GM10248 (cell line): ENCODE measurements around the gene FJX1.
"Not testable (repeated sequence)": the region's sequence is repeated elsewhere in the genome, so short reads cannot be mapped to it uniquely, and the experiment has no call there.

Experiments used
- CTCF ChIA-PET: fragments of 300-600 bp; sonication (Branson Sonifier 250); formaldehyde crosslinking; extraction: SDS; loops from one replicate; lab custom pipeline; 2021; ENCODE audit warnings: antibody characterized with exemption; lab: Yijun Ruan, JAX
- POLR2A ChIA-PET: fragments of 350-650 bp; sonication (Branson Sonifier 250); formaldehyde crosslinking; extraction: SDS; loops from one replicate; lab custom pipeline; 2020; ENCODE audit warnings: antibody characterized with exemption; lab: Yijun Ruan, JAX
- DNase-seq: peaks from one replicate; pipeline ENCODE4 v3.0.0; 2012; ENCODE audit errors: extremely low spot score
- CTCF ChIP-seq: IDR thresholded peaks from 2 replicates; pipeline ENCODE4 v1.5.1; 2012; ENCODE audit warnings: mild to moderate bottlenecking, low read depth; ENCODE audit errors: extremely low read depth, missing control alignments, control extremely low read depth

FJX1 gene

GRCh38 chr11:35650006-35650405 lies 31.7 kb downstream of the FJX1 start:
- ChIA-PET POLR2A (interaction anchor here (0.6 kb wide), 1 partner anchor 623 kb away, joined by 5 read pairs; no protein-coding TSS in a partner anchor), CTCF (interaction anchor here (2.1 kb wide), 1 partner anchor 9 kb away, joined by 6 read pairs; no protein-coding TSS in a partner anchor)
- no peak for DNase-seq
- no peak for TF ChIP-seq CTCF

- no peak for TF ChIP-seq CTCF
- no peak for DNase-seq
- CTCF ChIA-PET: no interaction called here
- POLR2A ChIA-PET: no interaction called here
These were observed 32.2 kb downstream of the FJX1 start for GRCh38 chr11:35650467-35650866.

- no peak for DNase-seq
- ChIA-PET CTCF (no interaction called here), POLR2A (no interaction called here)
- TF ChIP-seq CTCF: no peak
These were observed 33.0 kb downstream of the FJX1 start for GRCh38 chr11:35651263-35651662.

GRCh38 chr11:35652786-35653185 lies 34.5 kb downstream of the FJX1 start:
- CTCF ChIA-PET, DNase-seq, POLR2A ChIA-PET: not testable (repeated sequence)

DNA sequence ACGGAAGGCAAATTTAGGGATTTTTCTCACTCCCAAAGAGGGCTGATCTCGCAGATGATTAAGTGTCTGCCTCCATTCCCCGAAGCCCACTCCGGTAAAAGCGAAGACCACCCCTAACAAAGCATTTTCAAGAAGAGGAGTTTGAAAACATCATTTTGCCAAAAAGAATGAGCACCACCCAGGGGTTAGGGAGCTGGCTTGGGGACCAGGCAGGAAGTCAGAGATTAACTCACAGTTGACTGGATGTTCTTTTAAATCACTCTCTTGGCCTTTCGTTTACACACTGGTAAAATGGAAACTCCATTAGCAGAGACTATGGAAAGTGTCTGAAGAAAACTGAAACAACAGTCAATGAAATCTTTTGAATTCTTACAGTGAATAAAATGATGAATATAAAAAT lies 36.5 kb downstream of the FJX1 start:
- DNase-seq: no peak
- POLR2A ChIA-PET: interaction anchor here (0.5 to 0.6 kb wide), 2 partner anchors 849 to 1918 kb away, joined by 3 read pairs; partner anchors contain the start of gene CD59

DNA sequence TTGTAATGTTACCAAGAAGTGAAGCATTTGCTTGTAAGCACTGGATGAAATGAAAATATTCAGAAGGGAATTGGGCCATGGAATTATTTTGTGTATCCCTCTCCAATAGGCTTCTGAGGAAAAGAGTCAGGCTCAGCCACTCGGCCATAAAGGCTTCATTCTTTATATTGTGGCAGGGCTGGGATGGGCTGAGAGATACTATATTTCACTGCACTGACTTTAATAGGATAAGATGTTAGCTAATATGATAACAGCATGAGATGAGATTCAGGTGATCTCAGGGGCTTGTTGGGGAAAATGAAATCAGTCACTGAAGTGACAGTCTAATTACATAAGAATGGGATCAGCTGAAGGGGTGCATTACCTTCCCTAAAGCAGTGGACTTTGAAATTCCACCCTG lies 37.0 kb downstream of the FJX1 start:
- no peak for TF ChIP-seq CTCF
- DNase-seq: no peak
- ChIA-PET CTCF (interaction anchor here (0.7 kb wide), 1 partner anchor 39 kb away, joined by 3 read pairs; no protein-coding TSS in a partner anchor), POLR2A (interaction anchor here (0.6 kb wide), 1 partner anchor 1919 kb away, joined by 3 read pairs; the partner anchor contains the start of gene CD59)

More for the DNA sequence above, 36.5 kb downstream of the FJX1 start:
- CTCF ChIA-PET: interaction anchor here (0.7 kb wide), 1 partner anchor 39 kb away, joined by 3 read pairs; no protein-coding TSS in a partner anchor
- TF ChIP-seq CTCF: no peak

DNA sequence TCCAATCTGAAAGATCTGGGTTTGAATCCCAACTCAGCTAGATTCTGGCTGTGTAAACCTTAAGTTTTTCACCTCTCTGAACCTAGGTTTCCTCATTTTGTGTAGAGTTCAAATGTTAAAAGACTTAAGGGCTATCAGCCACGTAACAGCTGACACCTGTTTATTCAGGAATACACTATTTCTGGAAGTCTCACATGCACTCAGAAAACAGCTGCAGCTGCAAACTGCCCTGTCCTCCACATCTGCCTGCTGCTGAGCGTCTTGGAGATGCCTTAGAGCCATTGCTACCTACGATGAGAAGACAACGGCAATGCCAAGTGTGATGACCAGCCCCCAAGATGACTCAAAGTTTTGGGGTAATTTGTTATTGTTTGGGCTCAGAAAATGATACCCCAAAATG lies 37.6 kb downstream of the FJX1 start:
- POLR2A ChIA-PET: no interaction called here
- no peak for TF ChIP-seq CTCF
- no peak for DNase-seq
- CTCF ChIA-PET: no interaction called here
